Endothelial cell of umbilical vein (primary cell): ENCODE results near the gene GRB2.

Source experiments
- EZH2 ChIP-seq: IDR thresholded peaks from 2 replicates; pipeline ENCODE4 v1.6.1; 2012; ENCODE audit warnings: borderline replicate concordance, low read depth, mild to moderate bottlenecking, moderate library complexity, low read length, inconsistent platforms; ENCODE audit not compliant: severe bottlenecking
- FOS ChIP-seq: IDR thresholded peaks from 2 replicates; pipeline ENCODE4 v1.6.1; 2011; ENCODE audit warnings: mild to moderate bottlenecking, low read length, moderate library complexity, borderline replicate concordance; ENCODE audit not compliant: insufficient read depth
- GATA2 ChIP-seq: IDR thresholded peaks from 2 replicates; pipeline ENCODE4 v1.7.0; 2011; ENCODE audit warnings: low read depth, mild to moderate bottlenecking, moderate library complexity, mixed read lengths, low read length; ENCODE audit not compliant: insufficient read length, insufficient read depth
- JUN ChIP-seq: IDR thresholded peaks from 2 replicates; pipeline ENCODE4 v1.6.1; 2011; ENCODE audit warnings: borderline replicate concordance, low read depth; ENCODE audit not compliant: insufficient read length, insufficient read depth
- MYC ChIP-seq: IDR thresholded peaks from one replicate; pipeline ENCODE4 v1.6.1; 2011; ENCODE audit warnings: mild to moderate bottlenecking, low read depth, low read length
- POLR2A ChIP-seq: IDR thresholded peaks from 2 replicates; pipeline ENCODE4 v1.6.1; 2012; ENCODE audit warnings: low read depth, mild to moderate bottlenecking, control low read depth, low read length
- POLR2AphosphoS5 ChIP-seq: IDR thresholded peaks from 2 replicates; pipeline ENCODE4 v1.6.1; 2012; ENCODE audit warnings: low read depth, mild to moderate bottlenecking, control low read depth, low read length, moderate library complexity; ENCODE audit not compliant: insufficient read depth
- TF ChIP-seq, protein P1 (sequence below), 2 donors: IDR thresholded peaks; 1 replicate in 1 of 2; 2 replicates in 1 of 2; pipeline ENCODE4 v1.5.1; 2011; ENCODE audit warnings: low read length in 2 of 2, mild to moderate bottlenecking in 2 of 2, moderate library complexity in 2 of 2, control low read depth in 1 of 2, inconsistent platforms in 1 of 2, low read depth in 1 of 2; ENCODE audit not compliant: insufficient read depth in 1 of 2; ENCODE audit errors: extremely low read depth in 1 of 2
- TF ChIP-seq, protein P2 (sequence below): IDR thresholded peaks from 2 replicates; pipeline ENCODE4 v1.6.1; 2011; ENCODE audit not compliant: insufficient read depth, insufficient read length

DNA sequence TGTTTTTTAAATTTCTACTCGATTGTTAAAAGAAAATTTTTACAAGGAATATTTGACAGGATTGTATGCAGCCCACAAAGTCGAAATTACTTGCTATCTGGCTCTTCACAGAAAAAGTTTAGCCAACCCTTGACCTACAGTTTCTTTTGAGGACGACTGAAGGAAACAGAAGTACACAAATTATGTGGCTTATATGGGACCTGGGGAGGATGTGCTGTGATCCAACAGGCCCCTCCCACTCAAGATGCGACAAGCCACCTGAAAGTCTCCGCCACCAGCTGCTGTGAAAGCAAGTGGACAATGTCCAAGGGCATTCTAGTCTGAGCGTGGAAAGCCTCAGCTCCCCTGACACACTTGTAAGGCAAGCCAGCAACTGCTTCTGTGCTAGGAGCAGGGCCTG, 73.8 kb downstream of the GRB2 start:
- TF ChIP-seq, protein P1, sequence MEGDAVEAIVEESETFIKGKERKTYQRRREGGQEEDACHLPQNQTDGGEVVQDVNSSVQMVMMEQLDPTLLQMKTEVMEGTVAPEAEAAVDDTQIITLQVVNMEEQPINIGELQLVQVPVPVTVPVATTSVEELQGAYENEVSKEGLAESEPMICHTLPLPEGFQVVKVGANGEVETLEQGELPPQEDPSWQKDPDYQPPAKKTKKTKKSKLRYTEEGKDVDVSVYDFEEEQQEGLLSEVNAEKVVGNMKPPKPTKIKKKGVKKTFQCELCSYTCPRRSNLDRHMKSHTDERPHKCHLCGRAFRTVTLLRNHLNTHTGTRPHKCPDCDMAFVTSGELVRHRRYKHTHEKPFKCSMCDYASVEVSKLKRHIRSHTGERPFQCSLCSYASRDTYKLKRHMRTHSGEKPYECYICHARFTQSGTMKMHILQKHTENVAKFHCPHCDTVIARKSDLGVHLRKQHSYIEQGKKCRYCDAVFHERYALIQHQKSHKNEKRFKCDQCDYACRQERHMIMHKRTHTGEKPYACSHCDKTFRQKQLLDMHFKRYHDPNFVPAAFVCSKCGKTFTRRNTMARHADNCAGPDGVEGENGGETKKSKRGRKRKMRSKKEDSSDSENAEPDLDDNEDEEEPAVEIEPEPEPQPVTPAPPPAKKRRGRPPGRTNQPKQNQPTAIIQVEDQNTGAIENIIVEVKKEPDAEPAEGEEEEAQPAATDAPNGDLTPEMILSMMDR (IDR thresholded peaks at IDR 0.05; ENCODE audit: extremely low read depth in 1 of 2, insufficient read depth in 1 of 2, low read depth in 1 of 2, low read length in 2 of 2) = no peak
- no peak for TF ChIP-seq POLR2A
- no peak for TF ChIP-seq EZH2
- no peak for TF ChIP-seq JUN
- no peak for TF ChIP-seq MYC
- TF ChIP-seq POLR2AphosphoS5 = no peak
- no peak for TF ChIP-seq FOS
- TF ChIP-seq, protein P2, sequence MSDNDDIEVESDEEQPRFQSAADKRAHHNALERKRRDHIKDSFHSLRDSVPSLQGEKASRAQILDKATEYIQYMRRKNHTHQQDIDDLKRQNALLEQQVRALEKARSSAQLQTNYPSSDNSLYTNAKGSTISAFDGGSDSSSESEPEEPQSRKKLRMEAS = no peak
- TF ChIP-seq GATA2 = no peak
